HEK293 (cell line): ENCODE results near the gene POU5F1.

Experiments used
- BCL11A ChIP-seq: fragments of 450-650 bp; formaldehyde crosslinking; IDR thresholded peaks from 2 replicates; pipeline ENCODE4 v1.5.1; 2016; ENCODE audit warnings: low read depth, missing biosample characterization, missing genetic modification characterization
- GFI1B ChIP-seq: fragments of 450-650 bp; formaldehyde crosslinking; IDR thresholded peaks from 2 replicates; pipeline ENCODE4 v1.5.1; 2016; ENCODE audit warnings: missing biosample characterization, missing genetic modification characterization
- HOXD13 ChIP-seq: sonication (generic); formaldehyde crosslinking; IDR thresholded peaks from 2 replicates; pipeline ENCODE4 v1.8.0; 2022; ENCODE audit warnings: missing genetic modification reagents, borderline replicate concordance
- SETDB1 ChIP-seq: IDR thresholded peaks from one replicate; pipeline ENCODE4 v1.6.1; 2017; ENCODE audit warnings: mild to moderate bottlenecking, low read length, moderate library complexity, mixed read lengths; ENCODE audit not compliant: insufficient read length
- ZFHX2 ChIP-seq: fragments of 450-650 bp; formaldehyde crosslinking; conservative IDR thresholded peaks from 2 replicates; pipeline ENCODE4 v1.5.1; 2016; ENCODE audit warnings: missing biosample characterization, missing genetic modification characterization
- ZNF274 ChIP-seq, 2 experiments: fragments of 200-500 bp in 1 of 2; fragments of 450-650 bp in 1 of 2; sonication (Bioruptor generic) in 1 of 2; formaldehyde crosslinking in 1 of 2; IDR thresholded peaks; 2 replicates each; pipeline versions ENCODE4 v1.5.1 to v1.6.1; 2014 to 2016; ENCODE audit warnings: borderline replicate concordance in 1 of 2, inconsistent platforms in 1 of 2, low read length in 1 of 2, missing biosample characterization in 1 of 2, missing genetic modification characterization in 1 of 2
- ZNF292 ChIP-seq: fragments of 450-650 bp; formaldehyde crosslinking; IDR thresholded peaks from 2 replicates; pipeline ENCODE4 v1.5.1; 2016; ENCODE audit warnings: low read depth, missing biosample characterization, missing genetic modification characterization, borderline replicate concordance
- ZNF324 ChIP-seq: fragments of 450-650 bp; formaldehyde crosslinking; IDR thresholded peaks from 2 replicates; pipeline ENCODE4 v1.5.1; 2016; ENCODE audit warnings: missing biosample characterization, missing genetic modification characterization
- ZNF391 ChIP-seq: fragments of 450-650 bp; formaldehyde crosslinking; IDR thresholded peaks from 2 replicates; pipeline ENCODE4 v1.5.1; 2016; ENCODE audit warnings: low read depth, missing biosample characterization, missing genetic modification characterization, borderline replicate concordance
- ZNF548 ChIP-seq: fragments of 450-650 bp; formaldehyde crosslinking; IDR thresholded peaks from 2 replicates; pipeline ENCODE4 v1.5.1; 2016; ENCODE audit warnings: missing biosample characterization, missing genetic modification characterization
- ZNF555 ChIP-seq: fragments of 450-650 bp; formaldehyde crosslinking; conservative IDR thresholded peaks from 2 replicates; pipeline ENCODE4 v1.5.1; 2017; ENCODE audit warnings: missing biosample characterization, mild to moderate bottlenecking, missing genetic modification characterization, inconsistent platforms
- ZNF610 ChIP-seq: fragments of 450-650 bp; formaldehyde crosslinking; IDR thresholded peaks from 2 replicates; pipeline ENCODE4 v1.5.1; 2016; ENCODE audit warnings: missing biosample characterization, missing genetic modification characterization, borderline replicate concordance
- ZNF792 ChIP-seq: fragments of 450-650 bp; formaldehyde crosslinking; IDR thresholded peaks from 2 replicates; pipeline ENCODE4 v1.5.1; 2016; ENCODE audit warnings: missing biosample characterization, missing genetic modification characterization
- TF ChIP-seq, protein P1 (sequence below): fragments of 450-650 bp; formaldehyde crosslinking; IDR thresholded peaks from 2 replicates; pipeline ENCODE4 v1.5.1; 2017; ENCODE audit warnings: missing biosample characterization, missing genetic modification characterization
- TF ChIP-seq, protein P2 (sequence below): fragments of 450-650 bp; formaldehyde crosslinking; IDR thresholded peaks from 2 replicates; pipeline ENCODE4 v1.5.1; 2016; ENCODE audit warnings: missing biosample characterization, missing genetic modification characterization, borderline replicate concordance
- TF ChIP-seq, protein P3 (sequence below): fragments of 450-650 bp; formaldehyde crosslinking; IDR thresholded peaks from 2 replicates; pipeline ENCODE4 v1.5.1; 2017; ENCODE audit warnings: missing biosample characterization, missing genetic modification characterization
- TF ChIP-seq, protein P4 (sequence below): fragments of 450-650 bp; formaldehyde crosslinking; optimal IDR thresholded peaks from 2 replicates; pipeline ENCODE3; 2016; ENCODE audit warnings: missing biosample characterization, mild to moderate bottlenecking, missing genetic modification characterization
- TF ChIP-seq, protein P5 (sequence below): fragments of 450-650 bp; formaldehyde crosslinking; IDR thresholded peaks from 2 replicates; pipeline ENCODE4 v1.5.1; 2016; ENCODE audit warnings: missing biosample characterization, missing genetic modification characterization
- TF ChIP-seq, protein P6 (sequence below): fragments of 450-650 bp; formaldehyde crosslinking; IDR thresholded peaks from 2 replicates; pipeline ENCODE4 v1.5.1; 2016; ENCODE audit warnings: missing biosample characterization, missing genetic modification characterization
- TF ChIP-seq, protein P7 (sequence below): fragments of 450-650 bp; formaldehyde crosslinking; IDR thresholded peaks from 2 replicates; pipeline ENCODE4 v1.5.1; 2016; ENCODE audit warnings: missing biosample characterization, missing genetic modification characterization

The POU5F1 gene

DNA sequence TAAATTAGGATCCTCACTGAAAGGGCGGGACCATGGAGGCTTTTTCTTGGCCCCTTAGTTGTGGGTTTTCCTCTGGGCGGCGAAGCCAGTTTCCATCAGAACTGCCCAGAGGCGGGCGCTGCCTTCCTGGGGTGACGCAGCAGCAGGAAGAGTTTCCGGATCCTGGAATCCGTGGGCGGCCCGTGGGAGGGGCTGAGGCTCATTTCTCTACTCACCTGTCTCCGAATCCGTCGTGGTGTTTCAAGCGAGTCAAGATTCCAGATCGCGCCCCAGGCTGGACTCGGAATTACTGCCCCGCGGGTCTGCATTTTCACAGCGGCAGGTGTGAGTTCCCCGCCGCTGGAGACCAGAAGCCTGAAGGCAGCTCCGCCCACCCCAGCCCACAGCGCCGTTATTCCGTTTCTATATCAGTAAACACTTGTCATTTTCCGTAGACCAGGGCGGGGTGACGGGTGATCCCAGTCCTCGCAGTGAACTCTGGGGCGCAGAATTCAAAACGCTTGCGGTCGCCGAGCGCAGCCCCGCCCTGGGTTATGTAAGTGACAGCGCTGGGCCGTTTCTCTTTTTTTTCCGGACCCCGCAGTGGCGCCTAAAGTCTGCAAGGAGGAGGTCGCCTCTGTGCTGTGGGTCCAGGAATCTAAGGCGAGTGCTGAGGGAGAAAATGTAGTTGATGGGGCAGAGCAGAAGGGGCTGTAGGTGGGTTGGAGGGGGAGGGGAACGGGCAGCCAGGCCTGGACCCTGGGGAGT, 27.2 kb upstream of the POU5F1 start (continued):
- TF ChIP-seq, protein P1, sequence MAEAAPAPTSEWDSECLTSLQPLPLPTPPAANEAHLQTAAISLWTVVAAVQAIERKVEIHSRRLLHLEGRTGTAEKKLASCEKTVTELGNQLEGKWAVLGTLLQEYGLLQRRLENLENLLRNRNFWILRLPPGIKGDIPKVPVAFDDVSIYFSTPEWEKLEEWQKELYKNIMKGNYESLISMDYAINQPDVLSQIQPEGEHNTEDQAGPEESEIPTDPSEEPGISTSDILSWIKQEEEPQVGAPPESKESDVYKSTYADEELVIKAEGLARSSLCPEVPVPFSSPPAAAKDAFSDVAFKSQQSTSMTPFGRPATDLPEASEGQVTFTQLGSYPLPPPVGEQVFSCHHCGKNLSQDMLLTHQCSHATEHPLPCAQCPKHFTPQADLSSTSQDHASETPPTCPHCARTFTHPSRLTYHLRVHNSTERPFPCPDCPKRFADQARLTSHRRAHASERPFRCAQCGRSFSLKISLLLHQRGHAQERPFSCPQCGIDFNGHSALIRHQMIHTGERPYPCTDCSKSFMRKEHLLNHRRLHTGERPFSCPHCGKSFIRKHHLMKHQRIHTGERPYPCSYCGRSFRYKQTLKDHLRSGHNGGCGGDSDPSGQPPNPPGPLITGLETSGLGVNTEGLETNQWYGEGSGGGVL (tag by site-specific recombination) = no peak
- TF ChIP-seq ZFHX2 (tag by site-specific recombination) (peak; percentile 85), ZNF610 (no peak), BCL11A (tag by site-specific recombination) (peak; percentile 61; the same call in 1 of the 2 replicates), GFI1B (tag by site-specific recombination) (no peak), ZNF548 (tag by site-specific recombination) (no peak), ZNF324 (tag by site-specific recombination) (peak; percentile 79), ZNF391 (tag by site-specific recombination) (no peak), SETDB1 (no peak), HOXD13 (no peak), ZNF555 (tag by site-specific recombination) (no peak), ZNF292 (tag by site-specific recombination) (no peak), ZNF274 (IDR thresholded peaks at IDR 0.05; ENCODE audit: low read length) (no peak), ZNF274 (tag by site-specific recombination; IDR thresholded peaks at IDR 0.05; ENCODE audit: borderline replicate concordance) (no peak), ZNF792 (no peak)
- TF ChIP-seq, protein P2, sequence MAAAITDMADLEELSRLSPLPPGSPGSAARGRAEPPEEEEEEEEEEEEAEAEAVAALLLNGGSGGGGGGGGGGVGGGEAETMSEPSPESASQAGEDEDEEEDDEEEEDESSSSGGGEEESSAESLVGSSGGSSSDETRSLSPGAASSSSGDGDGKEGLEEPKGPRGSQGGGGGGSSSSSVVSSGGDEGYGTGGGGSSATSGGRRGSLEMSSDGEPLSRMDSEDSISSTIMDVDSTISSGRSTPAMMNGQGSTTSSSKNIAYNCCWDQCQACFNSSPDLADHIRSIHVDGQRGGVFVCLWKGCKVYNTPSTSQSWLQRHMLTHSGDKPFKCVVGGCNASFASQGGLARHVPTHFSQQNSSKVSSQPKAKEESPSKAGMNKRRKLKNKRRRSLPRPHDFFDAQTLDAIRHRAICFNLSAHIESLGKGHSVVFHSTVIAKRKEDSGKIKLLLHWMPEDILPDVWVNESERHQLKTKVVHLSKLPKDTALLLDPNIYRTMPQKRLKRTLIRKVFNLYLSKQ (tag by site-specific recombination) = no peak
- TF ChIP-seq, protein P3, sequence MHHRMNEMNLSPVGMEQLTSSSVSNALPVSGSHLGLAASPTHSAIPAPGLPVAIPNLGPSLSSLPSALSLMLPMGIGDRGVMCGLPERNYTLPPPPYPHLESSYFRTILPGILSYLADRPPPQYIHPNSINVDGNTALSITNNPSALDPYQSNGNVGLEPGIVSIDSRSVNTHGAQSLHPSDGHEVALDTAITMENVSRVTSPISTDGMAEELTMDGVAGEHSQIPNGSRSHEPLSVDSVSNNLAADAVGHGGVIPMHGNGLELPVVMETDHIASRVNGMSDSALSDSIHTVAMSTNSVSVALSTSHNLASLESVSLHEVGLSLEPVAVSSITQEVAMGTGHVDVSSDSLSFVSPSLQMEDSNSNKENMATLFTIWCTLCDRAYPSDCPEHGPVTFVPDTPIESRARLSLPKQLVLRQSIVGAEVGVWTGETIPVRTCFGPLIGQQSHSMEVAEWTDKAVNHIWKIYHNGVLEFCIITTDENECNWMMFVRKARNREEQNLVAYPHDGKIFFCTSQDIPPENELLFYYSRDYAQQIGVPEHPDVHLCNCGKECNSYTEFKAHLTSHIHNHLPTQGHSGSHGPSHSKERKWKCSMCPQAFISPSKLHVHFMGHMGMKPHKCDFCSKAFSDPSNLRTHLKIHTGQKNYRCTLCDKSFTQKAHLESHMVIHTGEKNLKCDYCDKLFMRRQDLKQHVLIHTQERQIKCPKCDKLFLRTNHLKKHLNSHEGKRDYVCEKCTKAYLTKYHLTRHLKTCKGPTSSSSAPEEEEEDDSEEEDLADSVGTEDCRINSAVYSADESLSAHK (tag by site-specific recombination) = no peak
- TF ChIP-seq, protein P4, sequence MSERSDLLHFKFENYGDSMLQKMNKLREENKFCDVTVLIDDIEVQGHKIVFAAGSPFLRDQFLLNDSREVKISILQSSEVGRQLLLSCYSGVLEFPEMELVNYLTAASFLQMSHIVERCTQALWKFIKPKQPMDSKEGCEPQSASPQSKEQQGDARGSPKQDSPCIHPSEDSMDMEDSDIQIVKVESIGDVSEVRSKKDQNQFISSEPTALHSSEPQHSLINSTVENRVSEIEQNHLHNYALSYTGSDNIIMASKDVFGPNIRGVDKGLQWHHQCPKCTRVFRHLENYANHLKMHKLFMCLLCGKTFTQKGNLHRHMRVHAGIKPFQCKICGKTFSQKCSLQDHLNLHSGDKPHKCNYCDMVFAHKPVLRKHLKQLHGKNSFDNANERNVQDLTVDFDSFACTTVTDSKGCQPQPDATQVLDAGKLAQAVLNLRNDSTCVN (tag by site-specific recombination) = peak; percentile 38
- TF ChIP-seq, protein P5, sequence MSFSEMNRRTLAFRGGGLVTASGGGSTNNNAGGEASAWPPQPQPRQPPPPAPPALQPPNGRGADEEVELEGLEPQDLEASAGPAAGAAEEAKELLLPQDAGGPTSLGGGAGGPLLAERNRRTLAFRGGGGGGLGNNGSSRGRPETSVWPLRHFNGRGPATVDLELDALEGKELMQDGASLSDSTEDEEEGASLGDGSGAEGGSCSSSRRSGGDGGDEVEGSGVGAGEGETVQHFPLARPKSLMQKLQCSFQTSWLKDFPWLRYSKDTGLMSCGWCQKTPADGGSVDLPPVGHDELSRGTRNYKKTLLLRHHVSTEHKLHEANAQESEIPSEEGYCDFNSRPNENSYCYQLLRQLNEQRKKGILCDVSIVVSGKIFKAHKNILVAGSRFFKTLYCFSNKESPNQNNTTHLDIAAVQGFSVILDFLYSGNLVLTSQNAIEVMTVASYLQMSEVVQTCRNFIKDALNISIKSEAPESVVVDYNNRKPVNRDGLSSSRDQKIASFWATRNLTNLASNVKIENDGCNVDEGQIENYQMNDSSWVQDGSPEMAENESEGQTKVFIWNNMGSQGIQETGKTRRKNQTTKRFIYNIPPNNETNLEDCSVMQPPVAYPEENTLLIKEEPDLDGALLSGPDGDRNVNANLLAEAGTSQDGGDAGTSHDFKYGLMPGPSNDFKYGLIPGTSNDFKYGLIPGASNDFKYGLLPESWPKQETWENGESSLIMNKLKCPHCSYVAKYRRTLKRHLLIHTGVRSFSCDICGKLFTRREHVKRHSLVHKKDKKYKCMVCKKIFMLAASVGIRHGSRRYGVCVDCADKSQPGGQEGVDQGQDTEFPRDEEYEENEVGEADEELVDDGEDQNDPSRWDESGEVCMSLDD (tag by site-specific recombination) = no peak
- TF ChIP-seq, protein P6, sequence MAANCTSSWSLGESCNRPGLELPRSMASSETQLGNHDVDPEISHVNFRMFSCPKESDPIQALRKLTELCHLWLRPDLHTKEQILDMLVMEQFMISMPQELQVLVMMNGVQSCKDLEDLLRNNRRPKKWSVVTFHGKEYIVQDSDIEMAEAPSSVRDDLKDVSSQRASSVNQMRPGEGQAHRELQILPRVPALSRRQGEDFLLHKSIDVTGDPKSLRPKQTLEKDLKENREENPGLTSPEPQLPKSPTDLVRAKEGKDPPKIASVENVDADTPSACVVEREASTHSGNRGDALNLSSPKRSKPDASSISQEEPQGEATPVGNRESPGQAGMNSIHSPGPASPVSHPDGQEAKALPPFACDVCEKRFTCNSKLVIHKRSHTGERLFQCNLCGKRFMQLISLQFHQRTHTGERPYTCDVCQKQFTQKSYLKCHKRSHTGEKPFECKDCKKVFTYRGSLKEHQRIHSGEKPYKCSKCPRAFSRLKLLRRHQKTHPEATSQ = no peak
- TF ChIP-seq, protein P7, sequence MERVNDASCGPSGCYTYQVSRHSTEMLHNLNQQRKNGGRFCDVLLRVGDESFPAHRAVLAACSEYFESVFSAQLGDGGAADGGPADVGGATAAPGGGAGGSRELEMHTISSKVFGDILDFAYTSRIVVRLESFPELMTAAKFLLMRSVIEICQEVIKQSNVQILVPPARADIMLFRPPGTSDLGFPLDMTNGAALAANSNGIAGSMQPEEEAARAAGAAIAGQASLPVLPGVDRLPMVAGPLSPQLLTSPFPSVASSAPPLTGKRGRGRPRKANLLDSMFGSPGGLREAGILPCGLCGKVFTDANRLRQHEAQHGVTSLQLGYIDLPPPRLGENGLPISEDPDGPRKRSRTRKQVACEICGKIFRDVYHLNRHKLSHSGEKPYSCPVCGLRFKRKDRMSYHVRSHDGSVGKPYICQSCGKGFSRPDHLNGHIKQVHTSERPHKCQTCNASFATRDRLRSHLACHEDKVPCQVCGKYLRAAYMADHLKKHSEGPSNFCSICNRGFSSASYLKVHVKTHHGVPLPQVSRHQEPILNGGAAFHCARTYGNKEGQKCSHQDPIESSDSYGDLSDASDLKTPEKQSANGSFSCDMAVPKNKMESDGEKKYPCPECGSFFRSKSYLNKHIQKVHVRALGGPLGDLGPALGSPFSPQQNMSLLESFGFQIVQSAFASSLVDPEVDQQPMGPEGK (tag by site-specific recombination) = peak; percentile 82
